HepG2 (cell line): Measurements from ENCODE around the gene TMEM132D. TPM values are rescaled to one million over a fixed set of nuclear protein-coding genes. Genes with fewer than 3 reads are reported as not detected.

Experiments
- ATAC-seq: fragments of 200-7000 bp; cut with Tn5 transposase; 3 replicates; pipeline ENCODE4 v1.9.1; 2020; ENCODE audit warnings: mild to moderate bottlenecking, moderate library complexity
- BruUV-seq: library from RNA; stranded (reverse); fragments of 400-500 nt; replicated peaks from 2 replicates; lab custom pipeline; 2021; lab: Mats Ljungman, UMichigan
- CTCF ChIA-PET: fragments of 300-600 bp; formaldehyde crosslinking; extraction: SDS; loops from one replicate; lab custom pipeline; 2021; ENCODE audit warnings: low total read pairs, inconsistent platforms, low intra/inter-chr PET ratio; lab: Yijun Ruan, JAX
- POLR2A ChIA-PET: fragments of 350-600 bp; sonication (Branson Sonifier 250); formaldehyde crosslinking; loops from one replicate; lab custom pipeline; 2020; ENCODE audit warnings: antibody characterized with exemption, inconsistent platforms; lab: Yijun Ruan, JAX
- DNase-seq: peaks from one replicate; pipeline ENCODE4 v3.0.0-alpha.2; 2015; ENCODE audit warnings: low spot score
- FAIRE-seq: peaks from 3 replicates; lab custom pipeline; 2011; peaks lifted over from hg19 to GRCh38; lab: Jason Lieb, UNC
- H2AFZ ChIP-seq: one replicate; pipeline ENCODE4 v1.6.1; 2011; ENCODE audit warnings: low read length, inconsistent platforms
- H3K27ac ChIP-seq: fragments of 300-600 bp; 3 replicates; pipeline ENCODE4 v1.8.0; 2011; ENCODE audit warnings: mixed run types, mild to moderate bottlenecking, mixed read lengths, low read length, inconsistent platforms; ENCODE audit not compliant: insufficient read depth; ENCODE audit errors: extremely low read length
- H3K27me3 ChIP-seq, 2 experiments: fragments of 200-600 bp in 1 of 2; 2 replicates in 1 of 2; 3 replicates in 1 of 2; pipeline versions ENCODE4 v1.6.0 to v1.8.0; 2011; ENCODE audit warnings: low read length in 2 of 2, mild to moderate bottlenecking in 2 of 2, moderate library complexity in 2 of 2, inconsistent platforms in 1 of 2; ENCODE audit not compliant: insufficient read depth in 2 of 2, control insufficient read depth in 1 of 2
- H3K36me3 ChIP-seq, 2 experiments: fragments of 200-600 bp in 1 of 2; replicated peaks in 1 of 2; 2 replicates in 1 of 2; 3 replicates in 1 of 2; pipeline versions ENCODE4 v1.5.1 to v1.8.0; 2011; ENCODE audit warnings: low read length in 2 of 2, inconsistent platforms in 1 of 2; ENCODE audit not compliant: insufficient read depth in 2 of 2, control insufficient read depth in 1 of 2
- H3K4me1 ChIP-seq: 2 replicates; pipeline ENCODE4 v1.5.1; 2012; ENCODE audit warnings: low read length, inconsistent platforms; ENCODE audit not compliant: insufficient read depth
- H3K4me2 ChIP-seq: 2 replicates; pipeline ENCODE4 v1.6.0; 2011; ENCODE audit warnings: low read depth, low read length, inconsistent platforms
- H3K4me3 ChIP-seq, 3 experiments: fragments of 200-600 bp in 1 of 3; sonication (generic), shearing (Covaris generic) in 1 of 3; replicated peaks in 1 of 3; 2 replicates each; pipeline ENCODE4 v1.5.1; 2011 to 2016; ENCODE audit warnings: low read length in 3 of 3, inconsistent platforms in 2 of 3, low read depth in 2 of 3, mild to moderate bottlenecking in 2 of 3, control low read depth in 1 of 3, mixed read lengths in 1 of 3; ENCODE audit not compliant: insufficient read depth in 1 of 3
- H3K79me2 ChIP-seq: one replicate; pipeline ENCODE4 v1.6.1; 2011; ENCODE audit warnings: low read length, inconsistent platforms; ENCODE audit not compliant: insufficient read depth
- H3K9ac ChIP-seq: 2 replicates; pipeline ENCODE4 v1.6.0; 2011; ENCODE audit warnings: mild to moderate bottlenecking, low read depth, low read length, inconsistent platforms; ENCODE audit not compliant: insufficient read depth
- H3K9me3 ChIP-seq: 2 replicates; pipeline ENCODE4 v1.5.1; 2012; ENCODE audit warnings: mild to moderate bottlenecking, low read length
- H4K20me1 ChIP-seq: 2 replicates; pipeline ENCODE4 v1.6.0; 2011; ENCODE audit warnings: inconsistent platforms, mild to moderate bottlenecking, low read length, moderate library complexity; ENCODE audit not compliant: insufficient read depth
- ARID5B ChIP-seq: IDR thresholded peaks from 2 replicates; pipeline ENCODE4 v1.4.0; 2020; ENCODE audit warnings: mild to moderate bottlenecking, missing genetic modification reagents
- DMAP1 ChIP-seq: IDR thresholded peaks from 2 replicates; pipeline ENCODE4 v1.6.1; 2016
- HHEX ChIP-seq: IDR thresholded peaks from 2 replicates; pipeline ENCODE4 v1.6.1; 2016; ENCODE audit warnings: control low read depth
- MAX ChIP-seq: IDR thresholded peaks from 2 replicates; pipeline ENCODE4 v1.6.1; 2012; ENCODE audit warnings: inconsistent platforms
- MIER2 ChIP-seq: IDR thresholded peaks from 2 replicates; pipeline ENCODE4 v1.6.1; 2016; ENCODE audit warnings: missing biosample characterization, missing genetic modification reagents
- REST ChIP-seq, 2 experiments: IDR thresholded peaks; 2 replicates each; pipeline ENCODE4 v1.6.1; 2011 to 2012; ENCODE audit warnings: low read length in 2 of 2, borderline replicate concordance in 1 of 2, low read depth in 1 of 2, mild to moderate bottlenecking in 1 of 2, moderate library complexity in 1 of 2
- SP2 ChIP-seq: sonication (generic); formaldehyde crosslinking; IDR thresholded peaks from 2 replicates; pipeline ENCODE4 v1.5.1; 2020; ENCODE audit warnings: mild to moderate bottlenecking, missing genetic modification reagents
- ZNF281 ChIP-seq: sonication (generic); formaldehyde crosslinking; IDR thresholded peaks from 2 replicates; pipeline ENCODE4 v1.4.0; 2020; ENCODE audit warnings: missing genetic modification reagents, borderline replicate concordance
- ZNF549 ChIP-seq: sonication (generic); formaldehyde crosslinking; IDR thresholded peaks from 2 replicates; pipeline ENCODE4 v1.5.0; 2020; ENCODE audit warnings: missing genetic modification reagents
- ZNF552 ChIP-seq: sonication (generic); formaldehyde crosslinking; IDR thresholded peaks from 2 replicates; pipeline ENCODE4 v1.9.0; 2022; ENCODE audit warnings: missing genetic modification reagents, mild to moderate bottlenecking, borderline replicate concordance
- ZNF788 ChIP-seq: sonication (generic); formaldehyde crosslinking; IDR thresholded peaks from 2 replicates; pipeline ENCODE4 v1.5.0; 2020; ENCODE audit warnings: mild to moderate bottlenecking, missing genetic modification reagents, borderline replicate concordance
- WGBS: methylation state at CpG from one replicate; pipeline ENCODE4 v1.1.6; 2017; ENCODE audit warnings: low lambda C conversion rate; 5-methylcytosine and 5-hydroxymethylcytosine counted together
- in situ Hi-C: cut with HindIII; loops from 2 replicates; pipeline ENCODE4 v1.10.0; 2017; ENCODE audit warnings: low pct_unique_long_range_greater_than_20kb; ENCODE audit not compliant: extremely low pct_ligation_motif_present
- intact Hi-C: fragments of 100-400 bp; cut with micrococcal nuclease; formaldehyde crosslinking; loops from one replicate; pipeline ENCODE4 v1.10.0; 2022; ENCODE audit not compliant: unreplicated experiment
- polyA plus RNA-seq, 8 experiments: library from polyadenylated mRNA; depleted of rRNA in 3 of 8; stranded (reverse) in 7 of 8; unstranded in 1 of 8; fragments of >200 nt; fragmentation: Illumina TruSeq in 4 of 8; extraction: Trizol in 4 of 8; gene quantifications; 2 replicates each; pipeline versions ENCODE4 v1.2.1 to v1.2.3, GENCODE V29; 2011 to 2016; ENCODE audit warnings: low read depth in 4 of 8, missing spikeins in 1 of 8, mixed read lengths in 1 of 8; ENCODE audit not compliant: insufficient read depth in 1 of 8
- total RNA-seq, 5 experiments: library from RNA; depleted of rRNA; stranded (reverse); fragments of >200 nt; fragmentation: Illumina TruSeq; extraction: Trizol; gene quantifications; 2 replicates each; pipeline ENCODE4 v1.2.3, GENCODE V29; 2016; ENCODE audit warnings: low read depth in 1 of 5

TMEM132D gene
- total and polyA plus RNA-seq, 2 of the 13 experiments (the other 11 are each of a cell fraction or from before 2014, with no cell fraction given) = not detected

GRCh38 chr12:129325566-129325965 is 578.3 kb downstream of the TMEM132D start (continued):
- TF ChIP-seq ARID5B (CRISPR knock-in tag) (no peak), HHEX (CRISPR knock-in tag) (no peak), ZNF788 (no peak)

- TF ChIP-seq MAX (no peak), DMAP1 (CRISPR knock-in tag) (no peak), REST (IDR thresholded peaks at IDR 0.05; ENCODE audit: borderline replicate concordance in 1 of 2, low read depth in 1 of 2, low read length in 2 of 2) (peak in 1 of 2 experiments; percentile 77; a peak in 2 of 4 replicates), SP2 (no peak), ZNF281 (CRISPR knock-in tag) (no peak), MIER2 (0 out of 2 replicates have a peak, but pooled peaks have one; percentile 49), ZNF549 (CRISPR knock-in tag) (no peak), ZNF552 (CRISPR knock-in tag) (no peak)
- TF ChIP-seq, all 625 proteins: peak for 2
- H3K4me1 ChIP-seq = no peaks in the 10 kb centered on the region
- no peak overlapping the region for H2AFZ ChIP-seq
- no peaks in the 10 kb centered on the region for H4K20me1 ChIP-seq
- no peak overlapping the region for H3K4me3 ChIP-seq
- H3K9me3 ChIP-seq = peaks cover 4% of the 10 kb centered on the region; the same call in 1 of the 2 replicates
- H3K4me2 ChIP-seq = no peak overlapping the region
- no peaks in the 10 kb centered on the region for H3K27me3 ChIP-seq
- no peak overlapping the region for H3K9ac ChIP-seq
- ChIA-PET POLR2A (no interaction called here), CTCF (no interaction called here)
- WGBS = 5% methylated on average over 4 of the region's 4 CpGs
- intact Hi-C loops = no loop called here
- FAIRE-seq (no peak), ATAC-seq (no peak), DNase-seq (no peak)
- in situ Hi-C loops = no loop called here
- no peaks in the 10 kb centered on the region for H3K79me2 ChIP-seq
- H3K27ac ChIP-seq = no peak overlapping the region
- BruUV-seq = no TSS peak
- no peaks in the 10 kb centered on the region for H3K36me3 ChIP-seq
These were observed 591.8 kb downstream of the TMEM132D start for GRCh38 chr12:129312048-129312447.
